Right hindlimb (tissue), 1 donor: ENCODE measurements around the gene TMEM178A.
"Not testable (repeated sequence)": the region's sequence is repeated elsewhere in the genome, so short reads cannot be mapped to it uniquely, and the experiment has no call there.

ENCODE experiments used
- DNase-seq: peaks from one replicate; pipeline ENCODE4 v3.0.0-alpha.2; 2018

The TMEM178A gene

GRCh38 chr2:39649511-39649910 lies 16.2 kb upstream of the TMEM178A start:
- no peak for DNase-seq

- DNase-seq = no peak
Observed at GRCh38 chr2:39650468-39650867, 15.2 kb upstream of the TMEM178A start.

GRCh38 chr2:39656215-39656614 lies 9.5 kb upstream of the TMEM178A start:
- DNase-seq = not testable (repeated sequence)

- DNase-seq = no peak
Observed at GRCh38 chr2:39657287-39657937, 8.3 kb upstream of the TMEM178A start.

- DNase-seq = no peak
Observed at GRCh38 chr2:39658371-39658770, 7.3 kb upstream of the TMEM178A start.

- DNase-seq = no peak
Observed at GRCh38 chr2:39659765-39660611, 5.7 kb upstream of the TMEM178A start.

GRCh38 chr2:39660612-39661236 lies 5.0 kb upstream of the TMEM178A start:
- no peak for DNase-seq

GRCh38 chr2:39661826-39662225 lies 3.9 kb upstream of the TMEM178A start:
- no peak for DNase-seq

GRCh38 chr2:39663187-39663930 lies 2.4 kb upstream of the TMEM178A start:
- DNase-seq = no peak

GRCh38 chr2:39664232-39664887 lies 1.4 kb upstream of the TMEM178A start:
- DNase-seq = no peak

GRCh38 chr2:39664888-39665591 lies 677 bp upstream of the TMEM178A start:
- DNase-seq = no peak

- DNase-seq = no peak
Observed at GRCh38 chr2:39666491-39667101, 879 bp downstream of the TMEM178A start.

GRCh38 chr2:39667104-39667885 lies 1.6 kb downstream of the TMEM178A start:
- DNase-seq = no peak

GRCh38 chr2:39667886-39668276 lies 2.2 kb downstream of the TMEM178A start:
- no peak for DNase-seq

- DNase-seq = no peak
Observed at GRCh38 chr2:39668576-39669080, 2.9 kb downstream of the TMEM178A start.

- DNase-seq = no peak
Observed at GRCh38 chr2:39671604-39672003, 5.9 kb downstream of the TMEM178A start.

- DNase-seq = no peak
Observed at GRCh38 chr2:39673018-39673417, 7.3 kb downstream of the TMEM178A start.

- no peak for DNase-seq
Observed at GRCh38 chr2:39676342-39676741, 10.6 kb downstream of the TMEM178A start.

GRCh38 chr2:39678170-39678569 lies 12.5 kb downstream of the TMEM178A start:
- no peak for DNase-seq

GRCh38 chr2:39679805-39680204 lies 14.1 kb downstream of the TMEM178A start:
- DNase-seq = no peak
